Measurements from ENCODE around the gene PNPLA8.

GRCh38 chr7:108454317-108454673, 71.6 kb downstream of the PNPLA8 start:
- TF ChIP-seq CTCF (IDR thresholded peaks at IDR 0.05; ENCODE audit: extremely low read depth in 1 of 2, insufficient read depth in 1 of 2, low read depth in 1 of 2, low read length in 2 of 2) (no peak), EZH2 (IDR thresholded peaks at IDR 0.05; ENCODE audit: borderline replicate concordance, low read depth, low read length, severe bottlenecking) (no peak), POLR2A (IDR thresholded peaks at IDR 0.05; ENCODE audit: low read depth, low read length) (no peak), POLR2AphosphoS5 (IDR thresholded peaks at IDR 0.05; ENCODE audit: insufficient read depth, low read depth, low read length) (no peak), JUN (IDR thresholded peaks at IDR 0.05; ENCODE audit: borderline replicate concordance, insufficient read depth, insufficient read length, low read depth) (no peak)

All from endothelial cell of umbilical vein (primary cell).